Esophagus muscularis mucosa (tissue), 3 donors: Measurements from ENCODE around the gene BAAT.

ENCODE experiments used
- EP300 ChIP-seq: sonication (generic); formaldehyde crosslinking; IDR thresholded peaks from one replicate; pipeline ENCODE4 v1.6.1; 2017; ENCODE audit warnings: antibody characterized with exemption
- POLR2A ChIP-seq: fragments of 450-650 bp; IDR thresholded peaks from one replicate; pipeline ENCODE4 v1.6.1; 2017; ENCODE audit warnings: antibody characterized with exemption, moderate library complexity, mild to moderate bottlenecking, low read depth
- POLR2AphosphoS5 ChIP-seq, 2 donors: sonication (generic); formaldehyde crosslinking; IDR thresholded peaks; one replicate each; pipeline ENCODE4 v1.6.1; 2017; ENCODE audit warnings: antibody characterized with exemption in 2 of 2

- TF ChIP-seq POLR2A (no peak), POLR2AphosphoS5 (IDR thresholded peaks at IDR 0.05) (no peak), EP300 (no peak)
Measured at GRCh38 chr9:101388507-101388993, 3.7 kb upstream of the BAAT start.
